HG02884 (cell line): ENCODE results near the gene ADGRD1.
"Not testable (repeated sequence)": the region's sequence is repeated elsewhere in the genome, so short reads cannot be mapped to it uniquely, and the experiment has no call there.

Source experiments
- ATAC-seq: cut with Tn5 transposase; IDR thresholded peaks from one replicate; pipeline ENCODE4 v1.9.1; 2021; ENCODE audit warnings: mild to moderate bottlenecking, moderate library complexity; ENCODE audit not compliant: unreplicated experiment

ADGRD1 gene

DNA sequence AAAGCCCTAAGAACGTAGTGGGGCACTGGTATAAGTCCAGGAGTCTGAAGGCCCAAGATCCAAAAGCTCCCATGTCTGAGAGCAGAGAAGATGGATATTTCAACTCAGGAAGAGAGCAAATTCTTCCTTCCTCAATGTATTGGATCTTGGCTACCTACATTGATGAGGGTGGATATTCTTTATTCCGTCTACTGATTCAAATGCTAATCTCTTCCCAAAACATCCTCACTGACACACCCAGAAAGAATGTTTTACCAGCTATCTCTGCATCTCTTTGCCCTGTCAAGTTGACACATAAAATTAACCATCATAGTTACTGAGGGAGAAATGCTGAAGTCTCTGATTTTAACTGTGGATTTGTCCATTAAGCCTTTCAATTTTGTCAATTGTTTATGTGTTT is 16.6 kb upstream of the ADGRD1 start:
- ATAC-seq: no peak

DNA sequence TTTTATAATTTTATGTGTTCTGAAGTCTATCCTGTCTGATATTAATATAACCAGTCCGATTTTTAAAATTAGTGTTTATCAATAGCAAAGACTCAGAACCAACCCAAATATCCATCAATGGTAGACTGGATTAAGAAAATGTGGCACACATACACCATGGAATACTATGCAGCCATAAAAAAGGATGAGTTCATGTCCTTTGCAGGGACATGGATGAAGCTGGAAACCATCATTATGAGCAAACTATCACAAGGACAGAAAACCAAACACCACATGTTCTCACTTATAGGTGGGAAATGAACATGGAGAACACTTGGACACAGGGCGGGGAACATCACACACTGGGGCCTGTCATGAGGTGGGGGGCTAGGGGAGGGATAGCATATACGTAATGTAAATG is 16.2 kb upstream of the ADGRD1 start:
- ATAC-seq: not testable (repeated sequence)

DNA sequence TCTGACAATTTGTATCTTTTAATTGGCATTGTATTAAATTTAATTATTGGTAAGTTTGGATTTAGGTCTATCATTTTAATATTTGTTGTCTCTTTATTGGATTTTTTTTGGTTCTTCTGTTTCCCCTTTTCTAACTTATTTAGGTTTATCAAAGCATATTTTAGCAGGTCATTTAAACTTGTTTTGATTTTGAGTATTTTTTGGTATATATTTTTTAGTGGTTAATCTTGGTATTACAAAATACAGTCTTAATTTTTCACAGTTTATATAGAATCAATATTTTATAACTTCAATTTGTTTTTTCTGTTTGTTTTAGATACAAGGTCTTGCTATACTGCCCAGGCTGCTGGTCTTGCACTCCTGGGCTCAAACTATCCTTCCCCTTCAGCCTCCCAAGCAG is 15.5 kb upstream of the ADGRD1 start:
- ATAC-seq: no peak

DNA sequence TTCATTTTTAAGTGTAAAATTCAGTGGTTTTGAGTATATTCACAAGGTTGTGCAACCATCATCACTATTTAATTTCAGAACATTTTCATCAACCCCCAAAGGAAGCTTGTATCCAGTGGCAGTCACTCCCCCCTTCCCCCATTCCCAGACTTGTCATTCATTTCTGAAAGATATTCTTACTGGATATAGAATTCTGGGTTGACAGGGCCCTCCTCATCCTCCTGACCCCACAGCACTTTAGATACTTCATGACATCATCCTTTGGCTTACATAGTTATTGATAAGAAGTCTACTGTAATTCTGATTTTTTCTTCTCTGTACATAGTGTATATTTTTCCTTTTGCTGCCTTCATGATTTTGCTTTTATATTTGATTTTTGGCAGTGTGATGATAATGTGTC is 8.8 kb upstream of the ADGRD1 start:
- ATAC-seq: no peak

DNA sequence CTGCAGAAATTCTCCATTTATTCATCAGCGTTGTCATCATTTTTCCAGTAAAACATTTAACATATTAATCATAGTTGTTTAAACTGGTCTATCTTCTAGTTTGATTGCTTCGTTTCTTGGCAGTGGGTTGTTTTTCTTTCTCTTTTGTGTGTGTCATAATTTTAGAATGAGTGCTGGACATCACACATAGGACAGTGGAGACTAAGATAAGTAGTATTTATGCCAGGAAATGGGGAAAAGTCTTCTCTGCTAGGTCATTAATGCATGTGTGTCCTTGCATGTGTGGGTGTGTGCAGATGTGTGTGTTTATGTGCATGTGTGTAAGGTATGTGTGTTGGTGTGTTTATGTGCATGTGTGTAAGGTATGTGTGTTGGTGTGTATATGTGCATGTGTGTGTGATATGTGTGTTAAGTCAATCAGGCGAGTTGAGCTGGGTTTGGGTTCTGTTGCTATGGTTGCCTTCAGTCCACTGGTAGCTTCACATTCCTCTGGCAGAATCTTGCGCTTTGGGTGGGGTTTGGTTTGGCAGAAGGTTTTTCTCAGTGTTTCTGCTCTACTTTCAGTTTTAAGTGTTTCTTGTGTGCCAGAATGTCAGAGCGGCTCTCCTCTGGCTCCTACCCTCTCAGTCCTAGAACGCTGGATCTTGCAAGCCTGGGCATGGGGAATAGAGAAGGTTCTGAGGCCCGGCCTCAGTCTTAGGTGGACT is 7.8 kb upstream of the ADGRD1 start:
- ATAC-seq: no peak

DNA sequence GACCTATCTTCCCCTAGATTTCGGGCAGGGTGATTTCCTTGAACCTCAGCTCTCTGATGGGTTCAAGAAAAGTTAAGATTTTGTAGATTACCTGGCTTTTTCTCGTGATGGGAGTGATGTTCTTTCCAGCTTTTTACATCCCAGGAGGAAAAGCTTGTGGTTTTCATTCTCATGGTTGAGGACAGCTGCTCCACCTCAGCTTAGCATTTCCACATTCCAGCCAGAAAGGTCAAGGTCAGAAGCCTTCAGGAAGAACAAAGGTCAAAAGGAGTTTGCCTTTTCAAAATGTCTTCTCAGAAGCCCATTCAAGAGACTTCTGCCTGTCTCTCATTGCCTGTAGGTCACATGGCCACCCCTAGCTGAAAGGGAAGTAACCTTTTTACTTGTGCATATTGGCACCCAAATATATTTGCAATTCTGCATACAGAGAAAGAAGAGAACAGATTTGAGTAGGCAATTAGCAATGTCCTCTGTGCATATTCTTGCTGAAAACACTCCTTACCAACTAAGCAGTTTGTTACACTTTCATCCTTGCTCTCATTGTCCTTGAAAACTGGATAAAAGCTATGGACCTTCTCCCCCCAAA is 6.6 kb upstream of the ADGRD1 start:
- ATAC-seq: no peak

DNA sequence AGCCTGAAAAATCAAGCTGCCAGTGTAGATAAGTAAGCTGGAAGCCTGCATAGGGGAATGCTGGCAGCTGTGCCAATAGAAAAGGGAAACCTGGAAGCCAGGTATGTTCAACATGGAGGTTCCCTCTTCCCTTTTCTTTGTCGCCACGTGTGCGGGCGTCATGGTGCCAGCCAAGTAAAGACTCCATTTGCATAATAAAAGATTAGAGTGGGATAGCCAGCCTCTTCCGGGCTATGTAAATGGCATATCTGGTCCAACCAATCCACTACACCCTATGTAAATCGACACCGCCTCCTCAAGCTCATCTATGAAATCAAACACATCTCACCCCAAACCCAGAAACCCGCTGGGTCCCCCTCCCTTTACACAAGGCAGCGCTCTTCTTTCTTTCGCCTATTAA is 5.6 kb upstream of the ADGRD1 start:
- ATAC-seq: no peak

DNA sequence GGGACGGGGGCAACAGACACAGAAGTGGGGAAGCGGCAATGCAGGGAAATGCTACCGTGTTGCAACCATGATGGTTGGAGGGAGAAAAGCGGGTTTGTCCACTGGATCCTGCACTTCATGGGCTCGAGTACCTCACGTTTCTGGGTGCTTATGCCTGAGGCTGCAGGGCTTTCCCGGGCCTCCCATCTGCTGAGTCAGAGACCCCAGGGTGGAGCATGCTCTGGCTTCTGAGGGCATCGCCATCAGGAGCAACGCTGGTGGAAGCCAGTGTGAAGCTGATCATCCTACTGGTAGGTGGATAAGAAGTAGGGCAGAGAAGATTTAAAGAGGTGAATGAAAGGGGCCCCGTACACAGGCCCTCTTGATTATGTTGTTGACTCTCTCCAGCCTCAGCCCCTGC is 5.0 kb upstream of the ADGRD1 start:
- no peak for ATAC-seq

DNA sequence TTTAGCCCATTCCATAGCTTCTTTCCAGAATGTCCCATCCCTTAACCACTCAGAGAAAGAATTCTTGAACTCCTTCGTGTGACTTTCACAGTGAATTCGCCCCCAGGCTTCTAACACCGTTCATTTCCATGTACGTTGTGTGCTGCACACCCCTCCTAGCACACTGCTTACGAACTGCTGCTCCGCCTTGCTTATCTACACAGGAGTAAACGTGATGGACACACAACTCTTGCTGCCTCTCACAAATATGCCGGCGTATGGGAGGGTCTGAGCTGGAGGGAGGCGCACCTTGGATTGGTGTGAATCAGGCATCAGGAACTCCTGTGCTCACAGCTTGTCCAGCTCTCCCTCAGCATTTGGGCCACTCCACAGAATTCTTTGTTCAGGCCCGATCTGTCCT is 3.9 kb upstream of the ADGRD1 start:
- ATAC-seq: no peak

DNA sequence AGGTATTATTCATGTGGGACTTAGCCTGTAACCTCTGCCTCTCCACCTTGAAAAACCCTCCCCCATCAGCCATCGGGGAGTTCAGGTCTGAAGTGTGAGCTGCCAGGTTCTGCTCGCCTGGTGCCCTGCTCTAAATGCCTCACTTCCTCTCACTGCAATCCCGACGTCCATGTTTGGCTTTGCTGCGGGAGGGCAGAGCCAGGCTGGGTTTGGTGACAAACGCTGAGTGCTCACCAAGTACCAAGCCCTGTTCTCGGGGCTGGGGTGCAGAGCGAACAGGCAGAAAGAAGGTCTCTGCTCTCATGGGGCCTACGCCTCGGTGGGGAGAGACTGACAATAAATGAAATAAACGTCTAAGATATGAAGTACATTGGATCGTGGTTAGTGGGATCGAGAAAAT is 2.1 kb upstream of the ADGRD1 start:
- ATAC-seq: no peak

DNA sequence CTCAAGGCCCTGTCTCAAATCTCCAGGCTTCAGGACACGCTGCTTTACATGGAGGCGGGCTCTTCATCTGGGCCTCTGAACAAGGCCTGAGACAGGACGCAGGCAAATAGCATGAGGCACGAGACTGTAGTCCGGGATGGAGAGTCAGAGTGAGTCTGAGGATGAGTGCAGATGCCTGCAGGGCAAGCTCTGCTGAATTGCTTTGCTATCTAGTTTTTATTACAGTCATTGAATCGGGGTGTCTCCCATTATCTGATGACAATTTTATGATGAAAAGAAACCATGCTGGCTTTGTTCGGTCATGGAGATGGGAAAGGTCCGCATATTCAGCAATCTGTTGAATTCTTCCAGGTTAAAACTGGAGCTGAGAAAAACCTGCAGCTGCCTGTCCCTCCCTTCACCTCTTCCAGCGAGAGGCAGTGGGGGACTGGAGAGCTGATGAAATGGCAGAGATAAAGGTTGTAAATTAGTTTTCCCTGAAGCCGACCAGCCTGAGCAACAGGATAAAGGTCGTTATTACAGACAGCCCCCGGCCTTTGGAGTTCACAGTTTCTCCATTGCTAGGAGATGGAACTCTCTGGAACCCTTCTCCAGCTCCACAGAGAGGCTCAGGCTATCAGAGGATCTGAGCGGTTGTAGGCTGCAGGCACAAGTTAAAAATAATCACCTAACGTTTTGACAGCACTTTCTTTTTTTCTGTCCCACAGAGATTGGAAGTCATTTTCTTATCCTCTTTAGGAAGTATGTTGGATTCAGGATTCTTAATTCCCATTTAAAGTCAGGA is 1.3 kb upstream of the ADGRD1 start:
- ATAC-seq: no peak

DNA sequence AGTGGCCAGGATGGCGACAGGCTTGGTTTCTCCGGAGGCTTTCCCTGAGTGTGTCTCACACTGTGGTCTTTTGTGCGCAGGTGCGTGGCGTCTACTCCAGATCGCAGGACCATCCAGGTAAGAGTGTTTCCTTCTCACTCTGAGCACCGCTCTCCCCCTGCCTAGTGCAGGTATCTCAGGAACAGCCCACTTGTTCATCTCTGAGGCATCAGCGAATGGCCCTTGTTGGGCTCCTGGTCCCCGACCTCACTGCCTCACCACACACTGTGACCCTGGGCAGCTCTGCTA is 781 bp downstream of the ADGRD1 start:
- no peak for ATAC-seq

DNA sequence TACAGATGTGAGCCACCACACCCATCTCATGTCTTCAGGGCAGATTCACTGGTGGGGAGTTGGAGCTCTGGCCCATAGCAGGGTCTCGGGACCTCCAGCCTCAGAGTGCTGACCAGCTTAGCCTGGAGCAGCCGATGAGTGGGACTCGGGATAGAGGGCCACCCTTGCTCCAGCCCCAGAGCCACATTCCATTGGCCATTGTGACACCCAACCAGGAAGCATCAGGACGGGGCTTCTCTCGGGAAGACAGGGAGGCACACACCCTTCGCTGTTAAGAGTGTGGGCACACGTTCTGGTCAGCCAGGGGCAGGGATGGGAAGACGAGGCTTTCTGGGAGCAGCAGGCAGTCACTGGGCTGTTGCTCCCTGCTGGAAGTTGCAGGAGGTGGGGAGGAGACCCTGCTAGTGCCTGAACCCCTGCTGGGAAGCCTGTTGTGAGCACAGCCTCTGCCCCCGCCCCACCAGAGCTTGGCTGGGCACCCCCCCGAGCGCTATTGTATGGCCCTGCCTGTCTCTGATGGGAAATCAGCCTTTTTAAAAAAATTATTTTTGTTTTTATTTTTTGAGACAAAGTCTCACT is 1.6 kb downstream of the ADGRD1 start:
- ATAC-seq: no peak

DNA sequence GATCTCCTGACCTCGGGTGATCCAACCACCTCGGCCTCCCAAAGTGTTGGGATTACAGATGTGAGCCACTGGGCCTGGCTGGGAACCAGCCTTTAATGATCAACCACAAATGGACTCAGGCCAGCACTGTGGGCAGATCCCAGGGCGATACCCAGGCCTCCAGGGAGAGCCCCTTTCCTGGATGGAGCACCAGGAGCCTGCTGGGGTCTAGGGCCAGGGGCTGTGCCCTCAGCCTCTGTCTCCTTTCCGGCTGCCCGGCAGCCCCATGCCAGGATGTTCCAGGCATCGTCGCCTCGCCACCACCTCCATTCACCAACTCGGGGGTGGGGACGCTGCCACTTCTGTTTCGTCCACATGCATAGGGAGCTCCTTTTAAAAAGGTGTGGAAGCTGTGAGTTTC is 2.3 kb downstream of the ADGRD1 start:
- ATAC-seq: no peak

DNA sequence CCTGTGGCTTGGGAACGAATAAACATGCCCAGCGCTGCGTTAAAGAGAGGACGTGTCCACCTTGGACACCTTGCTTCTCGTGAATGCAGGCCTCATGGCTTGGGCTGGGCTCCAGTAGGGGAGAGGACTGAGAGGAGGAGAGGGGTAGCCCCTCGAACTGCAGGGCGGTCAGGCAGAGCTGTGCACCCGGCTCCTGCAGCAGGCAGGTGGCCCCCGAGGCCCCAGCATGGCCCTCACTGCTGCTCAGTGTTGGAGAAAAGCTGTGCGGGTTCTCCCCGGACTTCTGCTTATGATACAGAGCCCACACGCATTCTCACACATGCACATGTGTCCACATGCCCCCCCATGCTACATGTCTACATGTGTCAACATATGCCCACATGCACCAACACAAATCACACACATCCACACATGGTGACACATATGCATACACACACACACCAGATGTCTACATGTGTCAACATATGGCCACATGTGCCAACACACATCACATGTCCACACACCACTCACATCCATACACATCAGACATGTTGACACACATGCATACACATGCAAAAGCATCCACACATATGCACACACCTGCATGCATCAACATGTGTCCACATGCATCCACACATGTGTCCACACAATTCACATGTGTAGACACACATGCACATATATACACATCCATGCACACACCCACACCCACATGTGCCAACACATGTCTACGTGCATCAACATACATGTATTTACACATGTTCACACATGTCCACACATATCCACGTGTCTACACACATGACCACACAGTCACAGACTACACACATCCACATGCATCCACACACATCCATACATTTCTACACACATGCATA is 3.0 kb downstream of the ADGRD1 start:
- no peak for ATAC-seq

DNA sequence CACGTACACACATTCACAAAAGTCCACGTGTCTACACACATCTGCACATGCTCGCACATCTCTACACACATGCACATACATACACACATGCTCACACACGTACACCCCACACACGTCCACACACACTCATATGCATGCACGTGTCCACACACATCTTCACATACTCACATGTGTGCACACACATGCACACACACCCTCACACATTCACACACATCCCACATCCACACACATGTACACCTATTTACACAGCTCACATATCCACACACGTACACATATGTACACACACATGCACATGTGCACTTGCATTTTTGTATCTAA is 3.6 kb downstream of the ADGRD1 start:
- no peak for ATAC-seq

DNA sequence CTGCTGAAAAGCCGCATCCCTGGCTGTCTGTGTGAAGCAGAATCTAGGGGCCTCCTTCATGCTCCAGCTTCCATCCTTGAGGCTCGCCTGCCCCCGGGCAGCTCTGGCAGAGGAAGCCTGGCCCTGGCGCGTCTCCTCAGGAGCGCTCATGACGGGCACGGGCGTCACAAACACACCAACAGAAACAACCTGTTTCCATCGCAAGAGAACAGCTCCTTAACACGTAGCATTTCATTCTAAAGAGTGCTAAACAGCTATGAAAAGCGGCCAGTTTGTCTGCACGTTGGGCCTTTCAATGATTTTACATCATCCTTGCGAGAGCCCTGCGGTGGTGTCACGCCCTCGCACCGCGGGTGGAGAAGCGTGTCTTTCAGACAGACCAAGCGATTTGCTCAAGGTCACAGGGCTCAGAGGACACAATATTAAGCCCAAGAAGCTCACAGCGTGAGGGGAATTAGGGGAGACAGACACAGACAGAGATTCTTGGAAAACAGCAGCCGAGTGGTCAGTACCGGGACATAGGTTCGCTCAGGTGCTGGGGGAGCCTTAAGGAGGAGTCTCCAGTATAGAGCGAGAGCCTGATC is 4.9 kb downstream of the ADGRD1 start:
- no peak for ATAC-seq

DNA sequence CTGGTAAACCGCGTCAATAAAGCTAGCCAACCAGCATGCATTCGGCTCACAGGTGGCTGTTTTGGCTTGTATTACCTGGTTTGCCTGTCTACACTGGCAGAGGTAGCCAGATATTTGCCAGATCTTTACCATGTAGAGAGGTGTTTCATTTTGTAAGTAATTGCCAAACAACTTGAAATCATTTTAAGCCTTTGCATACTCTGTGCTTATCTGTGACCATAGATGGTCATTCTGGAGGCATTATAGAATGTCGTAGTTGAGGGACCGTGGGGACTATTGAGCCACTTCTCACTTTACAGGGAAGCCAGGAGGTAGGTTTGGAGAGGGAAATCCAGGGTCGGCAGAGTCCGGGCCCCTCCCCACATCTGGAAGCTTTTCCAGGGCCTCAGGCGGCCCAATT is 5.9 kb downstream of the ADGRD1 start:
- no peak for ATAC-seq

DNA sequence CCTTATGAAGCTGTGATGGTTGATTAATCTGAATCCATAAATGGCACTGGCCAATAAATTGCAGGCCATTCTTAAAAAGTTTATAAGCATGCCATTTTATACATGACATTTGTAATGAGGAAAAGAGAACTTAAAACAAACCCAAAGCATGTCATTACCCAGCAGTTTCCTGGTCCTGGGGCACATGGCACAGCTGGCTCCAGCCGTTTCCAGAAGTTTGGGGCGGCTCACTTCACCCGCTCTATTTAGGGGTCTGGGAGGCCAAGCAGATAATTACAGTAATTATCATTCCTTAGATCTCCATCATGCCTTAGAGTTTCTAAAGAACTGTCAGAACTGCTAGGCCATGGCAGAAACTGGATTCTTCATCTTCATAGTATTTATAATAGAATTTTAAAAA is 6.4 kb downstream of the ADGRD1 start:
- no peak for ATAC-seq

DNA sequence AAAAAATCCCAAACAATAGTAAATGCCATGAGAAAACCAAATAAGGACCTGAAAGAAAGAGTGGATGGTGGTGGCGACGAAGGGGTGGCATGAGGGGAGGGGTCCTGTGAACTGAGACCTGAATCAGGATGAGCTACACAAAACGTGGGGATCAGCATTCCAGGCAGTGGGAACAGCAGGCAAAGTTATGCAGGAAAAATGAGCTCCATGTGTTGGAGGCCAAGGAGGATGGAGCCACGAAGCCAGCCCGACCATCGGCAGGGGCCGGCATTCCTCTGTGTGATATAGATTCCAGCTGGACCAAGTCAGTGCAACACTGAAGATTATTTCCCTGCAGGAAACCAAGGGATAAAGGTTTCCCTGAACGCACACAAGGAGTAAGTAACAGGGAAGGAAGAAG is 7.1 kb downstream of the ADGRD1 start:
- ATAC-seq: no peak

DNA sequence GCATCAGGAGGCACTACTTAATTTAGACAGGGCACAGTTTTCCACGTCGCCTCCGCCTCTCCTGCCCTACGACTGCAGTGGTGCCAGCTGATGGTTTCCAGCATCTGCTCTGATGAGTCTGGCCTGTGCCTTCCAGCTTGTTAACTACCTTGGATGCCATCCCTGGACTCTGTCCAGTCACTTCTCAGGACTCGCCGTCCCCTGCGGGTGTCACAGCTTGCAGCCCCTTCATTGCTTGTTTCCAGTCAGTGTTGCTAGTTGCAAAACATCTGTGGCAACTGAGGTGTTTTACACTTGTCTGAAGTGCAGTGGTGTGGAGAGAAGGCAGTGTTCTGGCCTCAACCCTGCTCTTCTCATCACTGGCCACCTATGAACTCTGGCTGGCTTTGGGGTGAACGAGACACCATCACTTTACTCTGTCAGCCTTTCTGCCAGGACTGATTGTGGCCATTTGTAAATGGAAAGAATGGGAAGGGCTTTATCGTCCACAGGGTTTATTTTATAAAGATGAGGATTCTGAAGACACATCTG is 8.3 kb downstream of the ADGRD1 start:
- ATAC-seq: no peak
